GM19043 (cell line): ENCODE measurements around the gene NT5C1B.

Experiments
- ATAC-seq: cut with Tn5 transposase; IDR thresholded peaks from one replicate; pipeline ENCODE4 v1.9.1; 2021; ENCODE audit warnings: low read depth; ENCODE audit not compliant: unreplicated experiment

NT5C1B gene

GRCh38 chr2:18518116-18519111 is 71.0 kb downstream of the NT5C1B start:
- no peak for ATAC-seq

GRCh38 chr2:18517386-18517785 is 72.0 kb downstream of the NT5C1B start:
- no peak for ATAC-seq

GRCh38 chr2:18516112-18516511 is 73.3 kb downstream of the NT5C1B start:
- no peak for ATAC-seq

- no peak for ATAC-seq
These were observed 74.6 kb downstream of the NT5C1B start for GRCh38 chr2:18514526-18515461.
